ENCODE measurements around the gene LPP. TPM values are rescaled to one million over a fixed set of nuclear protein-coding genes. Genes with fewer than 3 reads are reported as not detected.

LPP gene
- total RNA-seq, 1 donor from 2014 or later = 23.1 TPM

GRCh38 chr3:188509316-188509715, 355.4 kb downstream of the LPP start:
- Mint-ChIP-seq H3K4me3 (ENCODE audit: unreplicated experiment) (no peak overlapping the region), H3K27ac (ENCODE audit: unreplicated experiment) (no peak overlapping the region), H3K9me3 (ENCODE audit: unreplicated experiment) (no peaks in the 10 kb centered on the region), H3K36me3 (ENCODE audit: unreplicated experiment) (no peaks in the 10 kb centered on the region), H3K4me1 (ENCODE audit: low read depth, unreplicated experiment) (no peaks in the 10 kb centered on the region), H3K27me3 (ENCODE audit: unreplicated experiment) (peaks cover 2% of the 10 kb centered on the region)
- no peak for TF ChIP-seq CTCF (IDR thresholded peaks at IDR 0.05; ENCODE audit: partially characterized antibody, unreplicated experiment)
- no peak for DNase-seq

- no peak overlapping the region for H3K4me3 Mint-ChIP-seq (ENCODE audit: unreplicated experiment)
- H3K9me3 Mint-ChIP-seq (ENCODE audit: unreplicated experiment) = no peaks in the 10 kb centered on the region
- no peaks in the 10 kb centered on the region for H3K36me3 Mint-ChIP-seq (ENCODE audit: unreplicated experiment)
- peaks cover 2% of the 10 kb centered on the region for H3K27me3 Mint-ChIP-seq (ENCODE audit: unreplicated experiment)
- H3K4me1 Mint-ChIP-seq (ENCODE audit: low read depth, unreplicated experiment) = no peaks in the 10 kb centered on the region
- DNase-seq = no peak
- no peak overlapping the region for H3K27ac Mint-ChIP-seq (ENCODE audit: unreplicated experiment)
- no peak for TF ChIP-seq CTCF (IDR thresholded peaks at IDR 0.05; ENCODE audit: partially characterized antibody, unreplicated experiment)
These were observed 356.4 kb downstream of the LPP start for GRCh38 chr3:188510366-188510765.

GRCh38 chr3:188513662-188514328, 359.8 kb downstream of the LPP start:
- no peaks in the 10 kb centered on the region for H3K36me3 Mint-ChIP-seq (ENCODE audit: unreplicated experiment)

GRCh38 chr3:188516515-188516914, 362.6 kb downstream of the LPP start:
- no peaks in the 10 kb centered on the region for H3K4me1 Mint-ChIP-seq (ENCODE audit: low read depth, unreplicated experiment)
- H3K36me3 Mint-ChIP-seq (ENCODE audit: unreplicated experiment) = no peaks in the 10 kb centered on the region
- no peak for DNase-seq
- TF ChIP-seq CTCF (IDR thresholded peaks at IDR 0.05; ENCODE audit: partially characterized antibody, unreplicated experiment) = no peak
- no peaks in the 10 kb centered on the region for H3K9me3 Mint-ChIP-seq (ENCODE audit: unreplicated experiment)
- no peak overlapping the region for H3K4me3 Mint-ChIP-seq (ENCODE audit: unreplicated experiment)
- H3K27ac Mint-ChIP-seq (ENCODE audit: unreplicated experiment) = no peak overlapping the region
- H3K27me3 Mint-ChIP-seq (ENCODE audit: unreplicated experiment) = peaks cover 3% of the 10 kb centered on the region

More at GRCh38 chr3:188513662-188514328, 359.8 kb downstream of the LPP start:
- Mint-ChIP-seq H3K9me3 (ENCODE audit: unreplicated experiment) (no peaks in the 10 kb centered on the region), H3K27ac (ENCODE audit: unreplicated experiment) (no peak overlapping the region), H3K4me1 (ENCODE audit: low read depth, unreplicated experiment) (no peaks in the 10 kb centered on the region), H3K4me3 (ENCODE audit: unreplicated experiment) (no peak overlapping the region), H3K27me3 (ENCODE audit: unreplicated experiment) (peaks cover 3% of the 10 kb centered on the region)
- no peak for TF ChIP-seq CTCF (IDR thresholded peaks at IDR 0.05; ENCODE audit: partially characterized antibody, unreplicated experiment)
- DNase-seq = no peak

- Mint-ChIP-seq H3K4me3 (ENCODE audit: unreplicated experiment) (no peak overlapping the region), H3K36me3 (ENCODE audit: unreplicated experiment) (no peaks in the 10 kb centered on the region), H3K4me1 (ENCODE audit: low read depth, unreplicated experiment) (no peaks in the 10 kb centered on the region), H3K9me3 (ENCODE audit: unreplicated experiment) (no peaks in the 10 kb centered on the region), H3K27ac (ENCODE audit: unreplicated experiment) (no peak overlapping the region), H3K27me3 (ENCODE audit: unreplicated experiment) (peaks cover 3% of the 10 kb centered on the region)
- no peak for TF ChIP-seq CTCF (IDR thresholded peaks at IDR 0.05; ENCODE audit: partially characterized antibody, unreplicated experiment)
- DNase-seq = no peak
These were observed 364.5 kb downstream of the LPP start for GRCh38 chr3:188518416-188518815.

Data from glutamatergic neuron (in vitro differentiated cells).